Measurements from ENCODE around the gene KRTAP10-5. TPM values are rescaled to one million over a fixed set of nuclear protein-coding genes. Genes with fewer than 3 reads are reported as not detected.

KRTAP10-5 gene
- total RNA-seq, 1 experiment from 2014 or later, result not detected

GRCh38 chr21:44609193-44609592 lies 28.8 kb upstream of the KRTAP10-5 start:
- no peaks in the 10 kb centered on the region for H3K4me1 Mint-ChIP-seq (ENCODE audit: low read depth, unreplicated experiment)
- POLR2A ChIA-PET, result no interaction called here
- peaks cover 41% of the 10 kb centered on the region for H3K9me3 Mint-ChIP-seq (ENCODE audit: unreplicated experiment)
- Histone ChIP-seq H3K27me3 (replicated peaks; ENCODE audit: control insufficient read depth, insufficient read depth, low read length) (no peaks in the 10 kb centered on the region), H3K9me3 (0 out of 2 replicates have a peak, but pooled peaks cover 5% of the 10 kb centered on the region), H3K4me1 (no peaks in the 10 kb centered on the region), H3K4me3 (ENCODE audit: low read depth, low read length) (no peak overlapping the region), H3K36me3 (ENCODE audit: control insufficient read depth, insufficient read depth, low read length) (no peaks in the 10 kb centered on the region)
- intact Hi-C loops (cut with micrococcal nuclease; ENCODE audit: unreplicated experiment), result no loop called here
- H3K36me3 Mint-ChIP-seq (ENCODE audit: insufficient read depth, unreplicated experiment), result no peaks in the 10 kb centered on the region
- no peak for TF ChIP-seq CTCF (IDR thresholded peaks at IDR 0.05; ENCODE audit: insufficient read depth in 1 of 2, low read depth in 1 of 2, low read length in 1 of 2, severe bottlenecking in 1 of 2, unreplicated experiment in 1 of 2)
- peaks cover 3% of the 10 kb centered on the region for H3K27me3 Mint-ChIP-seq (ENCODE audit: insufficient read depth, unreplicated experiment)
- H3K4me3 Mint-ChIP-seq (ENCODE audit: unreplicated experiment), result no peak overlapping the region
- BruUV-seq (replicated peaks), result no TSS peak
- DNase-seq, result no peak
- CTCF ChIA-PET, result interaction anchor here (0.7 kb wide), 1 partner anchor 101 kb away, joined by 3 read pairs; no protein-coding TSS in a partner anchor
- H3K27ac Mint-ChIP-seq (ENCODE audit: unreplicated experiment), result no peak overlapping the region

GRCh38 chr21:44606495-44606894 lies 26.1 kb upstream of the KRTAP10-5 start:
- H3K9me3 Mint-ChIP-seq (ENCODE audit: unreplicated experiment), result peaks cover 29% of the 10 kb centered on the region
- H3K36me3 ChIP-seq (ENCODE audit: control insufficient read depth, insufficient read depth, low read length), result no peaks in the 10 kb centered on the region
- no peak overlapping the region for H3K4me3 ChIP-seq (ENCODE audit: low read depth, low read length)
- TF ChIP-seq CTCF (IDR thresholded peaks at IDR 0.05; ENCODE audit: insufficient read depth in 1 of 2, low read depth in 1 of 2, low read length in 1 of 2, severe bottlenecking in 1 of 2, unreplicated experiment in 1 of 2), result no peak
- H3K9me3 ChIP-seq, result 0 out of 2 replicates have a peak, but pooled peaks cover 5% of the 10 kb centered on the region
- no peaks in the 10 kb centered on the region for H3K36me3 Mint-ChIP-seq (ENCODE audit: insufficient read depth, unreplicated experiment)
- no peak overlapping the region for H3K27ac Mint-ChIP-seq (ENCODE audit: unreplicated experiment)
- no peak overlapping the region for H3K4me3 Mint-ChIP-seq (ENCODE audit: unreplicated experiment)
- intact Hi-C loops (cut with micrococcal nuclease; ENCODE audit: unreplicated experiment), result no loop called here
- H3K27me3 Mint-ChIP-seq (ENCODE audit: insufficient read depth, unreplicated experiment), result peaks cover 5% of the 10 kb centered on the region
- BruUV-seq (replicated peaks), result no TSS peak
- ChIA-PET POLR2A (no interaction called here), CTCF (no interaction called here)
- no peaks in the 10 kb centered on the region for H3K27me3 ChIP-seq (replicated peaks; ENCODE audit: control insufficient read depth, insufficient read depth, low read length)
- H3K4me1 ChIP-seq, result no peaks in the 10 kb centered on the region
- DNase-seq, result no peak
- H3K4me1 Mint-ChIP-seq (ENCODE audit: low read depth, unreplicated experiment), result no peaks in the 10 kb centered on the region

- Histone ChIP-seq H3K4me3 (ENCODE audit: low read depth, low read length) (no peak overlapping the region), H3K36me3 (ENCODE audit: control insufficient read depth, insufficient read depth, low read length) (no peaks in the 10 kb centered on the region), H3K4me1 (no peaks in the 10 kb centered on the region), H3K9me3 (no peaks in the 10 kb centered on the region), H3K27me3 (replicated peaks; ENCODE audit: control insufficient read depth, insufficient read depth, low read length) (no peaks in the 10 kb centered on the region)
- no TSS peak for BruUV-seq (replicated peaks)
- peaks cover 6% of the 10 kb centered on the region for H3K27me3 Mint-ChIP-seq (ENCODE audit: insufficient read depth, unreplicated experiment)
- POLR2A ChIA-PET, result no interaction called here
- no peak for DNase-seq
- no peaks in the 10 kb centered on the region for H3K4me1 Mint-ChIP-seq (ENCODE audit: low read depth, unreplicated experiment)
- no peak overlapping the region for H3K4me3 Mint-ChIP-seq (ENCODE audit: unreplicated experiment)
- intact Hi-C loops (cut with micrococcal nuclease; ENCODE audit: unreplicated experiment), result no loop called here
- H3K9me3 Mint-ChIP-seq (ENCODE audit: unreplicated experiment), result peaks cover 7% of the 10 kb centered on the region
- CTCF ChIA-PET, result no interaction called here
- H3K27ac Mint-ChIP-seq (ENCODE audit: unreplicated experiment), result no peak overlapping the region
- TF ChIP-seq CTCF (IDR thresholded peaks at IDR 0.05; ENCODE audit: insufficient read depth in 1 of 2, low read depth in 1 of 2, low read length in 1 of 2, severe bottlenecking in 1 of 2, unreplicated experiment in 1 of 2), result no peak
- H3K36me3 Mint-ChIP-seq (ENCODE audit: insufficient read depth, unreplicated experiment), result no peaks in the 10 kb centered on the region
Measured at GRCh38 chr21:44603911-44604310, 23.5 kb upstream of the KRTAP10-5 start.

Measured in Caco-2 (cell line).